Measurements from ENCODE around the gene ASB4.

The ASB4 gene

GRCh38 chr7:95560674-95561073, 74.9 kb downstream of the ASB4 start:
- DNase-seq, result no peak

GRCh38 chr7:95569720-95570119, 84.0 kb downstream of the ASB4 start:
- no peak for DNase-seq

- DNase-seq, result no peak
These were observed 91.4 kb downstream of the ASB4 start for GRCh38 chr7:95577137-95577536.

DNA sequence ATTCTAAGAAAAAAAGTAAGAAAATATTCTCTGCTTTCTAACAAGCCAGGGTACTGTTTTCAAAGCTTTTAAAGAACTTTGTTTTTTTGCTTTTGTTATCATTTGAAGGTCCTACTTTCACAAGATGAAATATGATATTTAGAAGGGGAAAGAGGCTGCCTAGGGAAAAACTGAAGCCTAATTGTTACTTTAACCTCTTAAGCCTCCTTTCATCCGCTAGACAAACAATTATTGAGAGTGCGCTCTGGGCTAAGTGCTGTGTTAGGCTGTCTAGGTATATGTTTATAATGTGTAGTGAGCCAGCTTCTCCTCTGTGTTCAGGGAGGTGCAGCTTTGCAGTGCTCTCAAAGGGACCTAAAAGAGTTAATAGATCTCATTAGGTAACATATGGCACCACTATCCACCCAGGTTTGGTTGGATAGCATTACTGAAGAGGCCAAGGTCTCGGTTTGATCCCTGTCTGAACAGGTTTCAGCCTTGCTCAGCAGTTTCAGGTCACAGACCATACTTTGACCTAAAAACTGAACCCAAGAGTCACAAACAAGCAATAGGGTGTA, 92.6 kb downstream of the ASB4 start:
- DNase-seq, result peak; percentile 61

GRCh38 chr7:95579318-95579717, 93.6 kb downstream of the ASB4 start:
- no peak for DNase-seq

- no peak for DNase-seq
These were observed 95.7 kb downstream of the ASB4 start for GRCh38 chr7:95581467-95581866.

GRCh38 chr7:95582578-95583293, 97.0 kb downstream of the ASB4 start:
- no peak for DNase-seq

- DNase-seq, result no peak
These were observed 98.3 kb downstream of the ASB4 start for GRCh38 chr7:95583834-95584621.

GRCh38 chr7:95584769-95585425, 99.2 kb downstream of the ASB4 start:
- DNase-seq, result no peak

- DNase-seq, result no peak
These were observed 99.7 kb downstream of the ASB4 start for GRCh38 chr7:95585426-95585789.

DNA sequence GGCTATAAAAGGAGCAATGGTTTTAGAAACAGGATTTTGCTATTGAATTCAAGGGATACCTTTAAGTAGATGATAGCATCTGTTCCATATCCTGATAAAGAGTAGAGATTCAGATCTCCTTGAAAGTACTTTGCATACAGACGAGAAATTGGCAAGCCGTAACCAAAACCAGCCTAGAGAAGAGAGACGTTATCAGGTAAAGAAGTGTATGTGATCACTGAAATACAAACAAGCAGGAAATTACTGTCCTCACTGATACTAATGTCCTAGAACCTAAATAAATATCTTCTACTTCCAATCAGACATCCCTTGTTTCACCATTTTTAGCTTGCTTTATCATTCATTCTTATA, 101.2 kb downstream of the ASB4 start:
- no peak for DNase-seq

DNA sequence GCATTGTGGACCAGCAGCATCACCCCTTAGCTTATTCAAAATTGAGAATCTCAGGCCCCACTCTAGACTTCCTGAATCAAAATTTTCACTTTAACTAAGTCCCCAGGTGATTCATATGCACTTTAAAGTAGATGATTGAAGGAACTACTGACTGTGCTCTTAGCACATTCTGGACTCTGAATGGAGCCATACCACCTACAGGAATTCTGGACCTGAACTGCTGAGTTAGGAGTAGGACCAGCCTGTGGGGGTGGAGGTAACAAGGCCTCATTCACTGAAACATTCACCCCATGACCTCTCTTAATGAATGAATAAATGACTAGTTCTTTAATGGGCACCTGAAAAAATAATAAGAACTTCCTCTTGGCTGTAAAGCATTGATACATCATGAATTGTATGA, 103.3 kb downstream of the ASB4 start:
- DNase-seq, result no peak

DNA sequence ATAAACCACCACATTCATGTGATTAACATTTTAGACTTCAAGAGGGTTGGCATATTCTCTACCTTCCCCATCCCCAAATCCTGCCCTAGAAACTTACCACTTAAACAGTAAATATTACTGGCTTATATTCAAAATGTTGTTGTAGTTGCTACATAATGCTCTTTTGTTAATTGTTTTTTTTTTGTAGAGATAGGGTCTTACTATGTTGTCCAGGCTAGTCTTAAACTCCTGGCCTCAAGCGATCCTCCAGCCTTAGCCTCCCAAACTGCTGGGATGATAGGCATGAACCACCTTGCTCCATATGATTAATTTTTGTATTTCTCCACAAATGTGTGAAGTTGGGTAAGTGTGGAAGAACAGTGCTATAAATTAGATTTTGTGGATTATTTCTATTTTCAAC, 104.0 kb downstream of the ASB4 start:
- DNase-seq, result no peak

Data from NCI-H2029 (cell line).